NCI-H187 treated with DMSO at 0.1 percent for 48 hours (cell line): ENCODE measurements around the gene DCUN1D4.
"Not testable (repeated sequence)": the region's sequence is repeated elsewhere in the genome, so short reads cannot be mapped to it uniquely, and the experiment has no call there.

Experiments used
- DNase-seq: peaks from one replicate; lab custom pipeline; 2025; lab: John Stamatoyannopoulos, UW

Gene DCUN1D4

GRCh38 chr4:51895158-51895557, 52.2 kb downstream of the DCUN1D4 start:
- no peak for DNase-seq

- peak; percentile 3 for DNase-seq
These were observed 53.0 kb downstream of the DCUN1D4 start for GRCh38 chr4:51895816-51896408.

- no peak for DNase-seq
These were observed 58.4 kb downstream of the DCUN1D4 start for GRCh38 chr4:51901363-51901762.

- no peak for DNase-seq
These were observed 63.4 kb downstream of the DCUN1D4 start for GRCh38 chr4:51906167-51906958.

- no peak for DNase-seq
These were observed 64.2 kb downstream of the DCUN1D4 start for GRCh38 chr4:51907006-51907669.

GRCh38 chr4:51909236-51909703, 66.3 kb downstream of the DCUN1D4 start:
- DNase-seq = no peak

- no peak for DNase-seq
These were observed 75.3 kb downstream of the DCUN1D4 start for GRCh38 chr4:51918251-51918650.

GRCh38 chr4:51923343-51923742, 80.4 kb downstream of the DCUN1D4 start:
- no peak for DNase-seq

GRCh38 chr4:51925307-51925706, 82.4 kb downstream of the DCUN1D4 start:
- no peak for DNase-seq

- DNase-seq = no peak
These were observed 87.6 kb downstream of the DCUN1D4 start for GRCh38 chr4:51930557-51930956.

- no peak for DNase-seq
These were observed 88.5 kb downstream of the DCUN1D4 start for GRCh38 chr4:51931461-51931860.

GRCh38 chr4:51932261-51932660, 89.3 kb downstream of the DCUN1D4 start:
- DNase-seq = no peak

- no peak for DNase-seq
These were observed 89.7 kb downstream of the DCUN1D4 start for GRCh38 chr4:51932684-51933083.

GRCh38 chr4:51940460-51940859, 97.5 kb downstream of the DCUN1D4 start:
- DNase-seq = not testable (repeated sequence)

- DNase-seq = no peak
These were observed 99.3 kb downstream of the DCUN1D4 start for GRCh38 chr4:51942108-51942832.

- no peak for DNase-seq
These were observed 99.9 kb downstream of the DCUN1D4 start for GRCh38 chr4:51942833-51943215.

- no peak for DNase-seq
These were observed 100.3 kb downstream of the DCUN1D4 start for GRCh38 chr4:51943221-51943620.

- DNase-seq = no peak
These were observed 115.4 kb downstream of the DCUN1D4 start for GRCh38 chr4:51958199-51958968.

- no peak for DNase-seq
These were observed 117.5 kb downstream of the DCUN1D4 start for GRCh38 chr4:51960486-51960885.

- no peak for DNase-seq
These were observed 121.0 kb downstream of the DCUN1D4 start for GRCh38 chr4:51963841-51964517.

GRCh38 chr4:51965862-51966261, 122.9 kb downstream of the DCUN1D4 start:
- no peak for DNase-seq
